DND-41 (cell line): ENCODE results near the gene ZCCHC2.

ENCODE experiments used
- CTCF ChIP-seq: IDR thresholded peaks from 2 replicates; pipeline ENCODE4 v1.5.1; 2012; ENCODE audit warnings: borderline replicate concordance, low read length, moderate library complexity, mild to moderate bottlenecking; ENCODE audit not compliant: poor library complexity, severe bottlenecking; ENCODE audit errors: extremely low read depth
- EZH2 ChIP-seq: IDR thresholded peaks from 3 replicates; pipeline ENCODE4 v1.6.1; 2012; ENCODE audit warnings: borderline replicate concordance, low read depth, mild to moderate bottlenecking, moderate library complexity, low read length, inconsistent platforms; ENCODE audit not compliant: severe bottlenecking

- no peak for TF ChIP-seq CTCF
- no peak for TF ChIP-seq EZH2
Observed at GRCh38 chr18:62554061-62554815, 31.4 kb downstream of the ZCCHC2 start.
